ENCODE results near the gene CDC42BPB.

The CDC42BPB gene

GRCh38 chr14:102888748-102889147 is 168.6 kb downstream of the CDC42BPB start:
- no peak for DNase-seq

- no peak for DNase-seq
Measured at GRCh38 chr14:102885737-102886447, 171.5 kb downstream of the CDC42BPB start.

GRCh38 chr14:102883554-102883953 is 173.8 kb downstream of the CDC42BPB start:
- no peak for DNase-seq

GRCh38 chr14:102883089-102883541 is 174.2 kb downstream of the CDC42BPB start:
- no peak for DNase-seq

All from DMS79 (cell line).